NCI-H2081 (cell line): ENCODE data around the gene PCDH10.

Source experiments
- DNase-seq, 2 experiments: peaks; one replicate each; lab custom pipeline; 2025; lab: John Stamatoyannopoulos, UW

The PCDH10 gene

GRCh38 chr4:133149932-133150471 is 908 bp downstream of the PCDH10 start:
- DNase-seq = no peak

- DNase-seq = peak; percentile 9 to 21
Measured at GRCh38 chr4:133150486-133151340, 1.6 kb downstream of the PCDH10 start.

- peak in 1 of 2 experiments; percentile 52 for DNase-seq
Measured at GRCh38 chr4:133151341-133151690, 2.2 kb downstream of the PCDH10 start.

- peak in 1 of 2 experiments; percentile 39 for DNase-seq
Measured at GRCh38 chr4:133151691-133152329, 2.7 kb downstream of the PCDH10 start.

GRCh38 chr4:133152330-133152821 is 3.3 kb downstream of the PCDH10 start:
- DNase-seq = no peak

- DNase-seq = no peak
Measured at GRCh38 chr4:133152831-133153481, 3.9 kb downstream of the PCDH10 start.

- DNase-seq = peak in 1 of 2 experiments; percentile 10
Measured at GRCh38 chr4:133154725-133155124, 5.6 kb downstream of the PCDH10 start.

- no peak for DNase-seq
Measured at GRCh38 chr4:133156096-133156495, 7.0 kb downstream of the PCDH10 start.

- no peak for DNase-seq
Measured at GRCh38 chr4:133156556-133156955, 7.5 kb downstream of the PCDH10 start.

GRCh38 chr4:133157460-133158160 is 8.5 kb downstream of the PCDH10 start:
- peak in 1 of 2 experiments; percentile 27 for DNase-seq

GRCh38 chr4:133160853-133161252 is 11.8 kb downstream of the PCDH10 start:
- DNase-seq = no peak

- DNase-seq = no peak
Measured at GRCh38 chr4:133161570-133162295, 12.6 kb downstream of the PCDH10 start.

GRCh38 chr4:133162941-133163340 is 13.8 kb downstream of the PCDH10 start:
- DNase-seq = no peak

GRCh38 chr4:133178956-133179355 is 29.9 kb downstream of the PCDH10 start:
- DNase-seq = no peak

GRCh38 chr4:133186210-133186609 is 37.1 kb downstream of the PCDH10 start:
- no peak for DNase-seq

GRCh38 chr4:133186845-133187244 is 37.8 kb downstream of the PCDH10 start:
- no peak for DNase-seq

- DNase-seq = no peak
Measured at GRCh38 chr4:133188433-133189146, 39.5 kb downstream of the PCDH10 start.

GRCh38 chr4:133189147-133189517 is 40.0 kb downstream of the PCDH10 start:
- DNase-seq = no peak

GRCh38 chr4:133190098-133190497 is 41.0 kb downstream of the PCDH10 start:
- DNase-seq = no peak

GRCh38 chr4:133208694-133209285 is 59.7 kb downstream of the PCDH10 start:
- DNase-seq = no peak
